NOMO-1 treated with dmso at 0.1 percent for 144 hours (cell line): Measurements from ENCODE around the gene SLTM.
"Not testable (repeated sequence)": the region's sequence is repeated elsewhere in the genome, so short reads cannot be mapped to it uniquely, and the experiment has no call there.

Experiments
- DNase-seq: peaks from one replicate; lab custom pipeline; 2025; ENCODE audit not compliant: unreplicated experiment; lab: John Stamatoyannopoulos, UW

Gene SLTM

DNA sequence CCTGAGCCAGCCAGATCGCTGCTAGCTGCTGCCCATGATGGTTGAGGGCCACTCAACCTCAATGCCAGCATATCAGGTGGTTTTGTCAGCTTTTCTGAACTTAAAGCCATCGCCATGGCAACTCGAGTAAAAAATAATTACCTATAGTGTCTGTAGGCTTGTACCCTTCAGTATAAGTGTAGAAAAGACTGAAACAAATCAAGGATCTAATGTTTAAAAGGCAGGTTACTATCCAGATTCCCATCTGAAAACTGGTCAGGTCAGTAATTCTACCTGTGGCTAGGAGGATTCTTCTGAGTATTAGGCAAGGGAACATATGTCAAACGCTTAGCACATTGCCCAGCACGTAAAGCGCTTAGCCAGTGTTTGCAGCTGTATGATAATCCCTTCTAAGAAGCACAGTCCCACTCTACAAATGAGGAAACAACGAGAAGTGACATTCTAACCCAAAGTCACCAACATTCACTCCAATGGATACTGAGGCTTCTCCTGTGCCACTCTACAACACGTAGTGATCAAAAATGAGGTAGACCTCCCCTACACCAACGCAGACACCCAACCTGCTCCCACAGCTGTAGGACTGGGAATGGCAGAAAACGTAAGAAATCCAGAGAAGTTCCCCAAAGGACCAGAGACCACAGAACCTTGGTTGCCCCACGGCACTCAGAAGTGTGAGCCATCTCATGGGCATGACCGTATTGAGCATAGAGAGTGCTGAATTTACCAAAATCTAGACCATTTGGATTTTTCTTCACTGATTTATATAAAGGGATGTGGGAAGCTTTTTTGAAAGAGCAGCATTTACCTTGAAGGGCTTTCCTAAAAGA lies 55.3 kb downstream of the SLTM start:
- DNase-seq = no peak

- DNase-seq = no peak
Measured at GRCh38 chr15:58876306-58877106, 57.0 kb downstream of the SLTM start.

- DNase-seq = no peak
Measured at GRCh38 chr15:58875343-58875742, 58.1 kb downstream of the SLTM start.

DNA sequence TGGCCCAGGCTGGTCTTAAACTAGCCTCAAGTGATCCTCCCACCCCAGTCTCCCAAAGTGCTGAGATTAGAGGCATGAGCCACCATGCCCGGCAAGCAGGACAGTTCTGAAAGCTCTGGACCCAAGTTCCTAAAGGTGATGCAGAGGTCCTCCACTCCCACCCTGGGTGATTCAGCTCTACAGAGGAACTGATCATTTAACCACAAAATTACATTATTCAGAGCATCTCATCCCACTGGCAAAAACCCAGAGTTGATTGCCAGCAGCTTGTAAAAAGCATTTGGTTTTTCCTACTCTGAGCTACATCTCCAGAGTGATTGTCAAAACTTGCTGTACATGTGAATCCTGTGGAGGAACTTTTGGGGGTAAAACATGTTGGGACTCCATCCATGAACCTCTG lies 60.2 kb downstream of the SLTM start:
- DNase-seq = no peak

DNA sequence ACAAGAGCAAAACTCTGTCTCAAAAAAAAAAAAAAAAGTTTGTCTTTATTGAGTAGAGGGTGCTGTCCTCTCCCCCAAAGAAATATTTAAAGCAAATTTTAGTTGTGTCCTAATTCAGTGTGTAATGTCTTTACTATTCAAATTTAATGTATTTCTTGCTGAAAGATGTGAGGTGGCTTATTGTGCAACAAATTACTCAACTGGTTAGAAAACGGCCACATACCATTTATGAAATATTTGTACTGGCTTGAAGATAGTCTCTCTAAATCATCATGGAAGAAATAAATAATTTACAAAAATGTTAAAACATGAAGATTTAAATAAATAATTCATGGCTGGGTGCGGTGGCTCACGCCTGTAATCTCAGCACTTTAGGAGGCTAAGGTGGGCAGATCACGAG lies 63.0 kb downstream of the SLTM start:
- DNase-seq = no peak

DNA sequence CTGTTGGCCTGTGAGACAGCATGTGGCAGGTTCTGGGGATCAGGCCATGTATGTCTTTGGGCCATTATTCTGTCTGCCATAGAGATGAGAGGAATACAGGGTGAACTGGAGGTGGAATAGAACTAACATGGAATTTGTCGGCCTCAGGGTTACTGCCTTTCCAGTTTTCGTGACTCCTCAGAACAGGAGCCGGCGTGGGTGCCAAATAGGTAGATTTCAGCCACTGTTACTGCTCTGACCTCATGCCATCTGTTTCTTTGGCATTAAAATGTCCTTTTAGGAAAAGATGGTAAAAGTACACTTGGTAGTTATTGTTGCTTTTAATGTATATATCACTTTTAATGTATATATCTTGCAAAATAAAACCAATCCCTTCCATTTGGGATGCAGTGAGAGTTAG lies 65.6 kb downstream of the SLTM start:
- DNase-seq = no peak

GRCh38 chr15:58865425-58865880 lies 68.0 kb downstream of the SLTM start:
- DNase-seq = no peak

DNA sequence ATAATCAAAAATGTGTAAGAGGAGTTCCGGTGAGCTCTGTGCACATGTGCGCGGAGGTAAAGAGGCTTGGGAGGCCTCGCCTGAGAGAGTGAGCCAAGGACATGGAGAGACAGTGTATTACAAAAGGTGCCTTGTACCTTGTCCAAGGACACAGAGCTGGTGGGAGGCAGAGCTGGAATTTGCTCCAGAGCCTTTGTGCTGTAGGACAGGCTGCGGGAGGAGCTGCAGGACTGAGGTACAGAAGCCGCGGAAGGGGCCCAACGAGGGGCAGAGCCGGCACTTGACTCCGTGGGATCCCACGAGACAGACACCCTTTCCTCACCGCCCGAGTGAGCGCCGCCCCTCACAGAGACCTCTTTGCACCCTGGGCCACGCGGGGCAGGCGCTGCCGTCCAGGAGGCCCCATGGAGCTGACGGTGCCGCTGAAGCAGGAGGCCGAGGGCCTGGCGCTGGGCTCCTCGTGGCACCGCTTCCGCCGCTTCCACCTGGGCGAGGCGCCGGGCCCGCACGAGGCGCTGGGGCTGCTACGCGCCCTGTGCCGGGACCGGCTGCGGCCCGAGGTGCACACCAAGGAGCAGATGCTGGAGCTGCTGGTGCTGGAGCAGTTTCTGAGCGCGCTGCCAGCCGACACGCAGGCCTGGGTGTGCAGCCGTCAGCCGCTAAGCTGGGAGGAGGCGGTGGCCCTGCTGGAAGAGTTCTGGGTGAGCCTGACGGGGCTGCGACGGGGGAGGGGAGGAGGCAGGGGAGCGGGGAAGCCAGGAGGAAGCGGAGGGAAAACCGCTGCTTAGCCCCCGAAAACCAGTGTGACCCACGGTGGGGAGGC lies 68.7 kb downstream of the SLTM start:
- no peak for DNase-seq

DNA sequence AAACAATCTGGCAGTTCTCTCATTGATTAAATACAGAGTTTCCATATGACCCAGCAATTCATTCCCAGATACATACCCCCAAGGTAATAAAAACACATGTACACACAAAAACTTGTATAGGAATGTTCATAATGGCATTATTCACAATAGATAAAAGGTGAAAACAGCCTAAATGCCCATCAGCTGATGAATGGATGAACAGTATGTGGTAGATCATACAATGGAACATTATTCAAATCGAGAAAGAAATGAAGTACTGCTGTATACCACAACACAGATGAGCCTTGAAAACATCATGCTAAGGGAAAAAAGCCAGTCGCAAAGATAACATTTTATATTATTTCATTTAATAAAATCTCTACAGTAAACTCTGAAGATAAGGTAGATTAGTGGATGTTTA lies 71.2 kb downstream of the SLTM start:
- no peak for DNase-seq

- not testable (repeated sequence) for DNase-seq
Measured at GRCh38 chr15:58856621-58857020, 76.9 kb downstream of the SLTM start.

- no peak for DNase-seq
Measured at GRCh38 chr15:58856086-58856485, 77.4 kb downstream of the SLTM start.

GRCh38 chr15:58854593-58854992 lies 78.9 kb downstream of the SLTM start:
- no peak for DNase-seq

DNA sequence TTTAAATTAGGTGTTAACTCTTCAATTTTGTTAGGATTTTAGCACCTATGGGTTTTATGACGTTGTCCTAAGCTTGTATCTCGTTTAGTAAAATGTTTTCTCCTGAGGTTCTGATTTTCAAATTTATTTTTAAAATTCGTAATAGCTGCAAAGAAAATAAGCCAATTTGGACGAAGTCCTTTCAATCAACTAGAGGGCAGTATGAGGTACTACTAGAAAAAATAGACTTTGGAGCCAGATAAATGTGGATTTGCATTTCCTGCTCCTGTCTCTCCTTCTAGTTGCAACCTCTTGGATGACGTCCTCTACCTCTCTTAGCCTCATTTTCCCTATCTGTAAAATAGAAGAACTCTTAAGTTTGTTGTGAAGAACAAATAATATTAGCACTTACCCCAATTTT lies 81.1 kb downstream of the SLTM start:
- no peak for DNase-seq

- DNase-seq = not testable (repeated sequence)
Measured at GRCh38 chr15:58851205-58851604, 82.3 kb downstream of the SLTM start.

DNA sequence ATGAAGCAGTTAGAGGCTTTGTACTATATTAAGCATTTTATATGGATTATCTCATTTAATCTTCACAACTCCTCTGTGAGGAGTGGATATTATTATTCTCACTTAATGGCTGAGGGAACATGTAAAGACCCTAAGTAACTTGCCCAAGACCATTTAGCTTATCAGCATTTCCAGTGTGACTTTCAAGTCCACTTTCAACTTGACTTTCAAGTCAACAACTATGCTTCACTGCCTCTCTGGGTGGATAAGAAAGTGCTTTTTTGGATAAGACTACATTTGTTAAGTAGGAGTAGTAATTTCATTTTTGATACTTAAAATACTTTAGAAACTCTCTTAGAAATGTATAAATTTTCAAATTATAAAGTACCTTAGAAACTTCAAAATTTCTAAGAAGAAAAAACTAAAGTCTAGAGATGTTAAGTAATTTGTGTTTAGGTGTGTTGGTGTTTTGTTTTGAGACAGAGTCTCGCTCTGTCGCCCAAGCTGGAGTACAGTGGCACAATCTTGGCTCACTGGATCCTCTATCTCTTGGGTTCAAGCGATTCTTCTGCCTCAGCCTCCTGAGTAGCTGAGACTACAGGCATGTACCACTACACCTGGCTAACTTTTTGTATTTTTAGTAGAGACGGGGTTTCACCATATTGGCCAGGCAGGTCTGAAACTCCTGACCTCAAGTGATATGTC lies 90.6 kb downstream of the SLTM start:
- DNase-seq = no peak

DNA sequence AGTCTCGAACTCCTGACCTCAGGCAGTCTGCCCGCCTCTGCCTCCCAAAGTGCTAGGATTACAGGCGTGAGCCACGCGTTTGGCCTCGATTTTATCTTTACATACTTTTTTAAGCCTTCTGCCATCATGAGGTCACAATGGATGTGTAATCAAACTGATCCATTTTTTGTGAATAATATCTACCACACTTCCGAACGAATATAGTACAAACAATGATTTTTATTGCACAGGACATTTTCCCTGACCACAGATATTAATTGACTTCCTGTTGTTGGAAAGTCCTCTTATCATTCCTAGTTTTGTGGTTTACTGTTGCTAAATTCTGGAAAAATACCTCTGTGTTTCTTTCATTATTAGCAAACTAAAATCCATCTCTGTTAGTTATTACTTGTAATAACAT lies 93.4 kb downstream of the SLTM start:
- DNase-seq = no peak

- DNase-seq = no peak
Measured at GRCh38 chr15:58839485-58839884, 94.0 kb downstream of the SLTM start.

DNA sequence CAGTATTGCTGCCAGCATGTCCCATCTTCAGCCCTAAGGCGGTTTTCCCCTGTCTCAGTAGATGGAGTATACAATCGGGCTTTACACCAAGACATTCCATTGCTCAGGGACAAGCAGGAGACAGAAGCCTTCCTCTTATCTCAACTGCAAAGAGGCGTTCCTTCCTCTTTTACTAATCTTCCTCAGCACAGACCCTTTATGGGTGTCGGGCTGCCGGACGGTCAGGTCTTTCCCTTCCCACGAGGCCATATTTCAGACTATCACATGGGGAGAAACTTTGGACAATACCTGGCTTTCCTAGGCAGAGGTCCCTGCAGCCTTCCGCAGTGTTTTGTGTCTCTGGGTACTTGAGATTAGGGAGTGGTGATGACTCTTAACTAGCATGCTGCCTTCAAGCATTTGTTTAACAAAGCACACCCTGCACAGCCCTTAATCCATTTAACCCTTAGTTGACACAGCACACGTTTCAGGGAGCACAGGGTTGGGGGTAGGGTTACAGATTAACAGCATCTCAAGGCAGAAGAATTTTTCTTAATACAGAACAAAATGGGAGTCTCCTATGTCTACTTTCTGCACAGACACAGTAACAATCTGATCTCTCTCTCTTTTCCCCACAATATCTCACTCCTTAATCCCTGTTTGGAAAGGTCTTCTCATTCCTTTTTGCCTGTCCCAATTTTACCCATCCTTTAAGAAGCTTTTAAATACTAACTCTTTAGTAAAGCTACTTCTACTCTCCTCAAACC lies 99.6 kb downstream of the SLTM start:
- not testable (repeated sequence) for DNase-seq

DNA sequence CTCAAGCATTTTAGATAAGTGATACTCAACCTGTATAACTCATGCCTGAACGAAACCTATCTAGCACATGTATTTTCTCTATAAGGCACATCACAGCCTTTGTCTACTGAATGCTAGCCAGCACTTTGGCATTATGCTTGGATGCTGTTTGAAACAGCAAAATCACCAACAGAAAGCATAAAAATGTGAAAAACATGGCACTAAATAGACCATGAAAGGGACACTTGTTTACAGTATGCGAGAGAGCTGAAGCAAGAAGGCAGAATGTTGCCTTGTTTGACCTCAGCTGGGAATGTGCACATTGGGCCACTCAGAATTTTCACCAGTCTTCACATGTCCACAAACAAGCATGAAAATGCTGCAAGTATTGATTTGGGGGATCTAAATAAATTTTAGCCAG lies 102.9 kb downstream of the SLTM start:
- no peak for DNase-seq
